ENCODE results near the gene ANKLE1. TPM values are rescaled to one million over a fixed set of nuclear protein-coding genes. Genes with fewer than 3 reads are reported as not detected.

The ANKLE1 gene
- total and polyA plus RNA-seq, 2 donors (not counting 3 experiments of a cell fraction or from before 2014, with no cell fraction given): 1.9 to 3.1 TPM

DNA sequence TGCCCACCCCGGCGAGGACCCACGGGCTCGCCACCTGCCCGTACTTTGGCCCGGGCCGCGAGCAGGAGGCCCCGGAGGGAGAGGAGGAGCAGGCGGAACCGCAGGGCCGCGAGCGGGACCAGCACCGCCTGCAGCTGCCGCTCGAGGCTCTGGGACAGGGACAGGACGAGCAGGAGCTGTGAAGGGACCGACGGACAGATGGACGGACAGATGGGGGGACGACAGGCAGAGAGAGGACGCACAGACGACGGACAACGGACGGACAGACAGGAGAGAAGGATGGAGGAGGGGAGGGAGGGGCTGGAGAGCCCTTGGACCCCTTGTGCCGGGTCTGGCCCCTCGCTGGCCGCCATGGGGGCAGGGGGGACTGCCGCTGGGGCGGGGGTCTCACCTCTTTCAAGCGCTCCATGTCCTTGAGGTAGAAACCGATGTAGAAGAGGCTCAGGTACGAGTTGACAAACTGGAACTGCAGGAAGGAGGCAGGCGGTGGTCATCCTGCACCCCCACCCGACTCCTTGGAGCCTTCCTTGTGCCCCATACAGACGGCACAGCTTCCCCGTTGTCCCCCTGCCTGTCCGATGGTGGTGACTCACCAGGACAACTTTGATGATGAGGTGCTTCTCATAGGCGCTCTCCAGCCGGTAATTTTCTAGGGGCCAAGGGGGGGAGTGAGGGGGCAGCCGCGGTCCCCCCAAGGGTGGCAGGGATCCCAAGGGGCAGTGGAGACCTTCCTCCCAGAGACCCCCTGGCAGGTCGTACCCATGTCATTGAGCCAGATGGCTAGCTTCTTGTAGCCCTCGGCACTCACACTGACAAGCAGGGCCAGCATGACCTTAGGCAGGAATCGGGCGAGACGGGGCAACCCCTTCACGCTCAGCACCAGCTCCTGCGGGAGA lies 47.9 kb downstream of the ANKLE1 start:
- POLR2A ChIA-PET: no interaction called here

DNA sequence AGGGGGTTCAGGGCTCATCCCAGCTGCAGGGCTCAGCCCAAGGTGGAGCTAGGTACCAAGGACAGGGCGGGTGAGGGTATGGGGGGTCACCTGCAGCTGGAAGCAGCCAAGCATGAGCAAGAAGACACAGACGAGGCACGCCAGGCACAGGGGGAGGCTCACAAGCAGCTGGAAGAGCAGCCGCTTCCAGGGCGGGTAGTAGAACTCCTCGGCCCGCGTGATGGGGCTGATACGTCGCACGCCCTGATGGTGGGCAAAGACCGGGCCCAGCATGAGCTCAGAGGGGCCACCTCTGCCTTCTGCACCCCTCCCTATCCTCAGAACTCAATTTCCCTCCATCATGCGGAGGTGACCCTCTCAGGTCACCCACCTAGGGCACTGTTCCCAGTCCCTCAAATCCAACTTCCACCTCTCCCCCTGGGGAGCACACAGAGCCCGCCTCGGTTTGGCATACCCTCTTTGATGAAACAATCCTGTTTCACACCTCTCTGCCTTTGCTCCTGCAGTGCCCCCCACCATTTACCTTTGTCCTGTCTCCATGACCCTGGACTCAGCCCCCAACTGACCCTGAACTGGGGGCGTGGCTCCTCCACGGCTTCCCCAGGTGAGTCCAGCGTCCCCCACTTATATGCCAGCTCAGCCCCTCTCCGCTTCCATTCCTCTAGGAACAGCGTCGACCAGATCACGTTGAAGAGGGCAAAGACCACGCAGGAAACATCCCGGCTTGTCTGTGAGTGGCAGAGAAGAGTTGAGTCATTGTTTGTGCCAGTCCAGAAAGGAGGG lies 48.8 kb downstream of the ANKLE1 start:
- Histone ChIP-seq H3K9ac (replicated peaks; ENCODE audit: extremely low read depth, insufficient read depth, low read length) (no peak overlapping the region), H3K4me1 (ENCODE audit: control insufficient read depth, extremely low read depth, insufficient read depth, low read length) (peaks cover 15% of the 10 kb centered on the region), H3K36me3 (ENCODE audit: control insufficient read depth in 2 of 2, extremely low read depth in 1 of 2, insufficient read depth in 2 of 2, low read length in 2 of 2) (no peaks in the 10 kb centered on the region), H3K4me3 (replicated peaks in 1 of 3; ENCODE audit: insufficient read depth in 1 of 3, low read depth in 1 of 3, low read length in 3 of 3) (no peak overlapping the region), H3K4me2 (ENCODE audit: insufficient read depth, low read length) (no peak overlapping the region), H3K27ac (ENCODE audit: insufficient read depth, low read depth, low read length) (no peak overlapping the region), H2AFZ (ENCODE audit: low read depth, low read length) (no peak overlapping the region), H3K9me1 (replicated peaks; ENCODE audit: control insufficient read depth, extremely low read depth, insufficient read depth, low read length) (no peaks in the 10 kb centered on the region), H3K9me3 (replicated peaks; ENCODE audit: control insufficient read depth, insufficient read depth, low read length) (no peaks in the 10 kb centered on the region), H4K20me1 (replicated peaks; ENCODE audit: control insufficient read depth, extremely low read depth, insufficient read depth, low read length) (no peaks in the 10 kb centered on the region), H3K27me3 (ENCODE audit: control insufficient read depth in 2 of 2, insufficient read depth in 2 of 2, low read length in 2 of 2) (peaks cover 4 to 19% of the 10 kb centered on the region in 2 experiments), H3K79me2 (ENCODE audit: control insufficient read depth, insufficient read depth, low read length) (no peaks in the 10 kb centered on the region)
- TF ChIP-seq FOS (IDR thresholded peaks at IDR 0.05; ENCODE audit: borderline replicate concordance, insufficient read depth, low read length): no peak
- TF ChIP-seq GATA2 (IDR thresholded peaks at IDR 0.05; ENCODE audit: insufficient read depth, insufficient read length, low read depth, low read length): no peak
- no peak for TF ChIP-seq MYC (IDR thresholded peaks at IDR 0.05; ENCODE audit: low read depth, low read length)
- TF ChIP-seq JUN (IDR thresholded peaks at IDR 0.05; ENCODE audit: borderline replicate concordance, insufficient read depth, insufficient read length, low read depth): no peak
- TF ChIP-seq, protein P1, sequence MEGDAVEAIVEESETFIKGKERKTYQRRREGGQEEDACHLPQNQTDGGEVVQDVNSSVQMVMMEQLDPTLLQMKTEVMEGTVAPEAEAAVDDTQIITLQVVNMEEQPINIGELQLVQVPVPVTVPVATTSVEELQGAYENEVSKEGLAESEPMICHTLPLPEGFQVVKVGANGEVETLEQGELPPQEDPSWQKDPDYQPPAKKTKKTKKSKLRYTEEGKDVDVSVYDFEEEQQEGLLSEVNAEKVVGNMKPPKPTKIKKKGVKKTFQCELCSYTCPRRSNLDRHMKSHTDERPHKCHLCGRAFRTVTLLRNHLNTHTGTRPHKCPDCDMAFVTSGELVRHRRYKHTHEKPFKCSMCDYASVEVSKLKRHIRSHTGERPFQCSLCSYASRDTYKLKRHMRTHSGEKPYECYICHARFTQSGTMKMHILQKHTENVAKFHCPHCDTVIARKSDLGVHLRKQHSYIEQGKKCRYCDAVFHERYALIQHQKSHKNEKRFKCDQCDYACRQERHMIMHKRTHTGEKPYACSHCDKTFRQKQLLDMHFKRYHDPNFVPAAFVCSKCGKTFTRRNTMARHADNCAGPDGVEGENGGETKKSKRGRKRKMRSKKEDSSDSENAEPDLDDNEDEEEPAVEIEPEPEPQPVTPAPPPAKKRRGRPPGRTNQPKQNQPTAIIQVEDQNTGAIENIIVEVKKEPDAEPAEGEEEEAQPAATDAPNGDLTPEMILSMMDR (IDR thresholded peaks at IDR 0.05; ENCODE audit: extremely low read depth in 1 of 2, insufficient read depth in 1 of 2, low read depth in 1 of 2, low read length in 2 of 2): no peak
- TF ChIP-seq POLR2A (IDR thresholded peaks at IDR 0.05; ENCODE audit: low read depth, low read length): no peak
- TF ChIP-seq, protein P2, sequence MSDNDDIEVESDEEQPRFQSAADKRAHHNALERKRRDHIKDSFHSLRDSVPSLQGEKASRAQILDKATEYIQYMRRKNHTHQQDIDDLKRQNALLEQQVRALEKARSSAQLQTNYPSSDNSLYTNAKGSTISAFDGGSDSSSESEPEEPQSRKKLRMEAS (IDR thresholded peaks at IDR 0.05; ENCODE audit: insufficient read depth, insufficient read length): no peak
- no peak for TF ChIP-seq POLR2AphosphoS5 (IDR thresholded peaks at IDR 0.05; ENCODE audit: insufficient read depth, low read depth, low read length)
- TF ChIP-seq EZH2 (IDR thresholded peaks at IDR 0.05; ENCODE audit: borderline replicate concordance, low read depth, low read length, severe bottlenecking): no peak
- dilution Hi-C loops (cut with MboI; ENCODE audit: extremely low pct_ligation_motif_present, low sequenced_read_pairs): no loop called here
- intact Hi-C loops (cut with micrococcal nuclease): no loop called here
- CTCF ChIA-PET: no interaction called here
- DNase-seq (ENCODE audit: low read depth, low spot score): no peak
- POLR2A ChIA-PET: no interaction called here
- BruUV-seq (replicated peaks): no TSS peak
- FAIRE-seq: no peak

More for the DNA sequence above, 47.9 kb downstream of the ANKLE1 start:
- H3K9ac ChIP-seq (replicated peaks; ENCODE audit: extremely low read depth, insufficient read depth, low read length): no peak overlapping the region
- no TSS peak for BruUV-seq (replicated peaks)
- intact Hi-C loops (cut with micrococcal nuclease): no loop called here
- H3K27ac ChIP-seq (ENCODE audit: insufficient read depth, low read depth, low read length): no peak overlapping the region
- no peaks in the 10 kb centered on the region for H3K9me1 ChIP-seq (replicated peaks; ENCODE audit: control insufficient read depth, extremely low read depth, insufficient read depth, low read length)
- no peak overlapping the region for H3K4me2 ChIP-seq (ENCODE audit: insufficient read depth, low read length)
- H3K9me3 ChIP-seq (replicated peaks; ENCODE audit: control insufficient read depth, insufficient read depth, low read length): no peaks in the 10 kb centered on the region
- no peak for FAIRE-seq
- no peaks in the 10 kb centered on the region for H3K36me3 ChIP-seq (ENCODE audit: control insufficient read depth in 2 of 2, extremely low read depth in 1 of 2, insufficient read depth in 2 of 2, low read length in 2 of 2)
- peaks cover 4 to 19% of the 10 kb centered on the region in 2 experiments for H3K27me3 ChIP-seq (ENCODE audit: control insufficient read depth in 2 of 2, insufficient read depth in 2 of 2, low read length in 2 of 2)
- CTCF ChIA-PET: interaction anchor here (1.3 kb wide), 1 partner anchor 24 kb away, joined by 4 read pairs; the partner anchor contains the start of gene MRPL34
- H3K4me3 ChIP-seq (replicated peaks in 1 of 3; ENCODE audit: insufficient read depth in 1 of 3, low read depth in 1 of 3, low read length in 3 of 3): no peak overlapping the region
- no peak for DNase-seq (ENCODE audit: low read depth, low spot score)
- TF ChIP-seq MYC (IDR thresholded peaks at IDR 0.05; ENCODE audit: low read depth, low read length) (no peak), POLR2A (IDR thresholded peaks at IDR 0.05; ENCODE audit: low read depth, low read length) (no peak), FOS (IDR thresholded peaks at IDR 0.05; ENCODE audit: borderline replicate concordance, insufficient read depth, low read length) (no peak), POLR2AphosphoS5 (IDR thresholded peaks at IDR 0.05; ENCODE audit: insufficient read depth, low read depth, low read length) (no peak), JUN (IDR thresholded peaks at IDR 0.05; ENCODE audit: borderline replicate concordance, insufficient read depth, insufficient read length, low read depth) (no peak), EZH2 (IDR thresholded peaks at IDR 0.05; ENCODE audit: borderline replicate concordance, low read depth, low read length, severe bottlenecking) (no peak)
- TF ChIP-seq, protein P2 (IDR thresholded peaks at IDR 0.05; ENCODE audit: insufficient read depth, insufficient read length): no peak
- no peaks in the 10 kb centered on the region for H3K79me2 ChIP-seq (ENCODE audit: control insufficient read depth, insufficient read depth, low read length)
- dilution Hi-C loops (cut with MboI; ENCODE audit: extremely low pct_ligation_motif_present, low sequenced_read_pairs): no loop called here
- H4K20me1 ChIP-seq (replicated peaks; ENCODE audit: control insufficient read depth, extremely low read depth, insufficient read depth, low read length): no peaks in the 10 kb centered on the region
- no peak overlapping the region for H2AFZ ChIP-seq (ENCODE audit: low read depth, low read length)
- peaks cover 10% of the 10 kb centered on the region for H3K4me1 ChIP-seq (ENCODE audit: control insufficient read depth, extremely low read depth, insufficient read depth, low read length)
